Measurements from ENCODE around the gene GDF3.
"Not testable (repeated sequence)": the region's sequence is repeated elsewhere in the genome, so short reads cannot be mapped to it uniquely, and the experiment has no call there.

Gene GDF3

GRCh38 chr12:7667125-7667524 is 28.4 kb downstream of the GDF3 start:
- no peak for DNase-seq (ENCODE audit: low spot score)

GRCh38 chr12:7666595-7666994 is 29.0 kb downstream of the GDF3 start:
- DNase-seq (ENCODE audit: low spot score) = no peak

DNA sequence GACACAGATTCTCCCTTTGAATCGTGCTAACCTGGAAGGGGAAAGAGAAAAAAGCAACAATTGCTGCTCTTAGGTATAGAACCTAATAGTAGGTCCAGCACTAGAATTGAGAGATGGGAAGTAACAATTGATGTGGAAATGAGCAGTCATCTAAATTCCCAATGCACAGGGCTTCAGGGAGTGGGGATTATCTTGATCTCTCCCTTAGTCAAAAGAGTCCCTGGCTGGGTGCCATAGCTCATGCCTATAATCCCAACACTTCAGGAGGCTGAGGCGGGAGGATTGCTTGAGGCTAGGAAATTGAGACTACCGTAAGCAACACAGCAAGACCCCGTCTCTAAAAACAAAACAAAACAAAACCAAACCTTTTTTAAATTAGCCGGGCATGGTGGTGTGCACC is 33.8 kb downstream of the GDF3 start:
- no peak for DNase-seq (ENCODE audit: low spot score)

GRCh38 chr12:7656121-7656520 is 39.5 kb downstream of the GDF3 start:
- DNase-seq (ENCODE audit: low spot score) = no peak

DNA sequence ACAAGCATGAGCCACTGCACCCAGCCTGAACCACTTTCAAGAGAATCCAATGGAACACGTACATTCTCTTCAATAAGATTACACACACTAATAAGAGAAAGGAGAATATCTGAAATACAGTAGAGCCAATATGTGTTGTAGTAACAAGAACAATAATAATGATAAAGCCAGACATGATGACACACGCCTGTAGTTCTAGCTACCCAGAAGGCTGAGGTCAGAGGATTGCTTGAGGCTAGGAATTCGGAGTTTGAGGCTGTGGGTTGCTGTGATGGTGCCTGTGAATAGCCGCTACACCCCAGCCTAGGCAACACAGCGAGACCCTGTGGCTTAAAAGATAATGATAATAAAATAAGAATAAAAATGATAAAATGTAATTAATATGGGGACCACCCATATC is 45.5 kb downstream of the GDF3 start:
- DNase-seq (ENCODE audit: low spot score) = no peak

- no peak for DNase-seq (ENCODE audit: low spot score)
Measured at GRCh38 chr12:7647071-7647470, 48.5 kb downstream of the GDF3 start.

GRCh38 chr12:7646178-7646475 is 49.4 kb downstream of the GDF3 start:
- no peak for DNase-seq (ENCODE audit: low spot score)

DNA sequence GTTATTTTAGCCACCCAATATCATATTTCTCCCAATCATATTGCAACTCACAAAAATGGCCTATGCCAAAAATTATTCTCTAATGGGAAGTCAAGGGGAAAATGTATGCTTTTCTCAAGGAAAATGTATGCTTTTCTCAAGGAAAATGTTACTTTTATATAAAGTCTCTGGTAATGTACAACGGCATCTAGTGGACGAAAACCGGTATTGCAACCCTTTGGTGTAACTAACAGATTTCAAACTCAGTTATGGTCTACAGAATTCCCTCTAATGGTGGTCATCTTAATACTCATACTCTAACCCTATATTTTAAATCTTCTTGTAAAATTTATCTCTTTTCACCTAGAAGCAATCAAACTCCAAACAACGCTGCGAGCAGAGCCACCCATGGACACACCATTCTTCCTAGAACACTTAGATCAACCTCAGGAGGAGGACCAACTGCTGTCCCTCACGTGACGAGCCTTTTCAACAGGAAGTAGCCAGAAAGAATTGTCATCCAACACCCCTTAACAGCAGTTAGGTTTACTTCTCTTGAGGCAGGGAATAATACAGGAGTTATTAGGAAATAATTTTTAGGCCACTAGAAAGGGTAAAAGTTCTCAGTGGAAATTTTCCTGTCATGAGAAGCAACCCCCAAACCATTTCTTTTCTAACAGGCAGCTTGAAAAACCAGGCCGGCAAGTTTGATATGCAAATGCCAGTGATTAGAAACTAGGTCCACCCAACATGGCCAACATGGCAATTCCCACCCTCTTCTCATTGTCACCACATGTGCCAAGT is 50.0 kb downstream of the GDF3 start:
- no peak for DNase-seq (ENCODE audit: low spot score)

DNA sequence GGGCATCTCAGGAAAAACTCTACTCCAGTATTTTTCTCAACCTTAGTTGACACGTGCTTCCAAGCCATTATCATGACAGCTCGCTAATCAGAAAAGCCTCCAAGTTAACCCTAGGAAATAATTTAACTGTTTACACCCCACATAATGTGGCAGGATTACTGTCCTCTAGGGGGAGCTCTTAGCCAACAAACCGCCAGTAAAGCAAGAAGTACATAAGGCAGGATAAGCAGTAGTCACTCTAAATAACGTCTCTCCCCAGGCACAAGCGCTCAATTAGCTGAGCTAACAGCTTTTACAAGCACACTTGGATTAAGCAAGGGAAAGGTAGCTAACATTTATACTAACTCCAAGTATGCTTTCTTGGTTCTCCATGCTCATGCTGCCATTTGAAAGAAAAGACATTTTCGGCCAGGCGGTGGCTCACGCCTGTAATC is 52.7 kb downstream of the GDF3 start:
- DNase-seq (ENCODE audit: low spot score) = no peak

- no peak for DNase-seq (ENCODE audit: low spot score)
Measured at GRCh38 chr12:7642287-7642686, 53.3 kb downstream of the GDF3 start.

- not testable (repeated sequence) for DNase-seq (ENCODE audit: low spot score)
Measured at GRCh38 chr12:7640123-7640995, 55.2 kb downstream of the GDF3 start.
